ENCODE data around the gene POC1B.
A peak's percentile ranks its signal among the peaks of the same experiment; 100 is the strongest.

DNA sequence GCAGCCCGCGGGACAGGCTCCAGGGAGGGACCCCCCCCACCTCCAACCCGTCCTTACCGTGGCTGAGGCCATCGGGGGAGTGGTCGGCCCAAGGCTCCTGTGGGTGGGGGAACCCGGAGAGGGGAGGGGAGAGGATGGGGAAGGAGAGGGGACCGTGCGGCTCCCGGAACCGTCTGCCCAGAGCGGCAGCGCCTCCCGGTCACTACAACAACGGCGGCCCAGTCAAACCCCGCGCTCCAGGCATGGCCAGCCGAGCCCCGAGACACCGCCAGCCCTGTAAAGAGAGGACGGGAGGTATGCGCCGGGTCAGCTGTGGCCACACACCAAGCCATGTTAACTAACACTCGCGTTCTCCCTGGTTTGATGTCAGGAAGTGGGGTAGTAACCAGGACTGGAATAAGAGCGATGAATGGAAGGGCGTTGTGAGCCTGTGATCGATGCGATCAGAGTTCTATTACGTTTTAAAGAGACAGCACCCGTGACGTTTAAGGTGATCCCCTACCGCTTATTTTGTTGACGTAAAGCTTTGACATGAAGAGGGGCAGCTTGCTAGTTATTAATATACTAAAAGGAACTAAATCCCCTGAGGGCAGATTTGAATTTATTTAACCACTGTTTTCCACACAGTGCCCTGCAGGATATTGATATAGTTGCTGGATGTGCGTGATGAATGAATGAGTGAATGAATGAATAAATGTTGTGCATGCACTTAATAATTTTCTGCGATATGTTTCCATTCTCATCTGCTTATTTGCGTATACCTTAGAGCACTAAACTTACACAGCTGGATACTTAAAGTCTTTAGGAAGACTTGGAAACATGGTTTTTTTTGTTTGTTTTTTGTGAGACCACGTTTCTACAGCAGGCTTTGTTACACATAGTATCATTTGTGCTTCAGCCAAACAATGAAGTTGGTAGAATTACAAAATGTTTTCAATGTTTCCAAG, at the start of gene POC1B:
- TF ChIP-seq, protein P1, sequence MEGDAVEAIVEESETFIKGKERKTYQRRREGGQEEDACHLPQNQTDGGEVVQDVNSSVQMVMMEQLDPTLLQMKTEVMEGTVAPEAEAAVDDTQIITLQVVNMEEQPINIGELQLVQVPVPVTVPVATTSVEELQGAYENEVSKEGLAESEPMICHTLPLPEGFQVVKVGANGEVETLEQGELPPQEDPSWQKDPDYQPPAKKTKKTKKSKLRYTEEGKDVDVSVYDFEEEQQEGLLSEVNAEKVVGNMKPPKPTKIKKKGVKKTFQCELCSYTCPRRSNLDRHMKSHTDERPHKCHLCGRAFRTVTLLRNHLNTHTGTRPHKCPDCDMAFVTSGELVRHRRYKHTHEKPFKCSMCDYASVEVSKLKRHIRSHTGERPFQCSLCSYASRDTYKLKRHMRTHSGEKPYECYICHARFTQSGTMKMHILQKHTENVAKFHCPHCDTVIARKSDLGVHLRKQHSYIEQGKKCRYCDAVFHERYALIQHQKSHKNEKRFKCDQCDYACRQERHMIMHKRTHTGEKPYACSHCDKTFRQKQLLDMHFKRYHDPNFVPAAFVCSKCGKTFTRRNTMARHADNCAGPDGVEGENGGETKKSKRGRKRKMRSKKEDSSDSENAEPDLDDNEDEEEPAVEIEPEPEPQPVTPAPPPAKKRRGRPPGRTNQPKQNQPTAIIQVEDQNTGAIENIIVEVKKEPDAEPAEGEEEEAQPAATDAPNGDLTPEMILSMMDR (IDR thresholded peaks at IDR 0.05), result no peak
- no peak for TF ChIP-seq POLR2A (IDR thresholded peaks at IDR 0.05)
- TF ChIP-seq POLR2AphosphoS5 (IDR thresholded peaks at IDR 0.05), result peak; percentile 41 to 65 (median 55)
